Measurements from ENCODE around the gene KLHL26.

Gene KLHL26

DNA sequence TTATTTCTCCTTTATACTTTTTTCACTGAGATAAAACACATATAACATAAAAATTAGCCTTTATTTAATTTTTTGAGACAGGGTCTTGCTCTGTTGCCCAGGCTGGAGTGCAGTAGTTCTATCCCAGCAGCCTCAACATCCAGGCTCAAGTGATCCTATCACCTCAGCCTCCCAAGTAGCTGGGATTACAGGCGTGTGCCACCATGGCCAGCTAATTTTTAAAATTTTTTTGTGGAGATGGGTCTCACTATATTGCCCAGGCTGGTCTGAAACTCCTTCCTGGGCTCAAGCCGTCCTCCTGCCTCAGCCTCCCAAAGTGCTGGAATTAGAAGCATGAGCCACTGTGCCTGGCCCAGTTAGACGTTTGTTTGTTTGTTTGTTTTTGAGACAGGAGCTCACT is 75.1 kb downstream of the KLHL26 start:
- CTCF ChIA-PET, result interaction anchor here (1.1 to 1.3 kb wide), 2 partner anchors 13 to 136 kb away, joined by 4 to 5 read pairs; no protein-coding TSS in a partner anchor
- TF ChIP-seq CTCF (IDR thresholded peaks at IDR 0.05; ENCODE audit: control extremely low read depth, extremely low read depth, low read depth, missing control alignments), result no peak
- no peak for DNase-seq (ENCODE audit: extremely low spot score)
- POLR2A ChIA-PET, result no interaction called here

- ChIA-PET POLR2A (no interaction called here), CTCF (no interaction called here)
- DNase-seq (ENCODE audit: extremely low spot score), result no peak
- no peak for TF ChIP-seq CTCF (IDR thresholded peaks at IDR 0.05; ENCODE audit: control extremely low read depth, extremely low read depth, low read depth, missing control alignments)
These were observed 76.2 kb downstream of the KLHL26 start for GRCh38 chr19:18712981-18713380.

DNA sequence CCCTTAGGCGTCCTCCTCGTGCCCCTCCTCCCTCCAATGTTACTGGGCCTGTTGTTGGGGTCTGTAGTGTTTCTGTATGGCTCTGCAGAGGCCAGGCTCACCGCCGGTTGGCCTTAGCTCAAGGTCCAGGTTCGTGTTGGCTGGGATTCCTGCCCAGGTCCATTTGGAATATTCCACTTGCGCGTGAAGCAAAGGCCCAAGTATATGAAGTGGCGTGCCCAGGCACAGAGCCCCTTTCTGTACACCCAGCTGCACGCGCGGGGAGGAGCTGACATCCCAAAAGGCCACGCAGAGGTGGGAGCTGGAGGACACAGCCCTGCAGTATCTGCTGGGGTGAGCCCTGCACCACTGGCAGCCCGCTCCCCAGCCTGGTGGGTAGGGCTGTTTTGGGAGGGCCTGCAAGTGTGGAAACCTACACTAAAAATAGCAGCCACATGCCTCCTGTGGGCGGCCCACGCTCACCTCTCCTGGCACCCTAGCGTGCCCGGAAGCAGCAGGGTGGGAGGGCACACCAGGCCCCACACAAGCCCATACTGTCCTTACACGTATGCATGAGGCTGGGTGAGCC is 76.8 kb downstream of the KLHL26 start:
- DNase-seq (ENCODE audit: extremely low spot score), result no peak
- TF ChIP-seq CTCF (IDR thresholded peaks at IDR 0.05; ENCODE audit: control extremely low read depth, extremely low read depth, low read depth, missing control alignments), result no peak
- ChIA-PET POLR2A (no interaction called here), CTCF (no interaction called here)

- no peak for TF ChIP-seq CTCF (IDR thresholded peaks at IDR 0.05; ENCODE audit: control extremely low read depth, extremely low read depth, low read depth, missing control alignments)
- DNase-seq (ENCODE audit: extremely low spot score), result no peak
- CTCF ChIA-PET, result no interaction called here
- POLR2A ChIA-PET, result no interaction called here
These were observed 78.6 kb downstream of the KLHL26 start for GRCh38 chr19:18715416-18715815.

DNA sequence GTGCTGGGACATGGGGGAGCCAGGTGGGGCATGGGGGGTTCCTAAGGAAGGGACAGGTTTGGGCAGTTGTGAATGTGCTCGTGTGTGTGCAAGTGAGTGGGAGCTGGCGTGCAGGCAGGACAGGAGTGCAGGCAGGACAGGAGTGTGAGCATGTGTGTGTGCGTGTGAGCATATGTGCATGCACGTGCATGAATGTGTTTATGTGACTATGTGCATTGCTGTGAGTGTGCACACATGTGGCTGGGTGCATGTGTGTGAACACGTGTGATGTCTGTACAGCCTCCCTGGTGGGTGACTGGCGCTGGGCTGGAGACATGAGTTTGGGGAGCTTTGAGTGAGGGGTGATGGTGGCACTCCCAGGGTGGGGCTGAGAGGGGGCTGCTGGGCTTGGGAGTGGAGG is 80.0 kb downstream of the KLHL26 start:
- no peak for DNase-seq (ENCODE audit: extremely low spot score)
- ChIA-PET CTCF (no interaction called here), POLR2A (no interaction called here)
- TF ChIP-seq CTCF (IDR thresholded peaks at IDR 0.05; ENCODE audit: control extremely low read depth, extremely low read depth, low read depth, missing control alignments), result no peak

DNA sequence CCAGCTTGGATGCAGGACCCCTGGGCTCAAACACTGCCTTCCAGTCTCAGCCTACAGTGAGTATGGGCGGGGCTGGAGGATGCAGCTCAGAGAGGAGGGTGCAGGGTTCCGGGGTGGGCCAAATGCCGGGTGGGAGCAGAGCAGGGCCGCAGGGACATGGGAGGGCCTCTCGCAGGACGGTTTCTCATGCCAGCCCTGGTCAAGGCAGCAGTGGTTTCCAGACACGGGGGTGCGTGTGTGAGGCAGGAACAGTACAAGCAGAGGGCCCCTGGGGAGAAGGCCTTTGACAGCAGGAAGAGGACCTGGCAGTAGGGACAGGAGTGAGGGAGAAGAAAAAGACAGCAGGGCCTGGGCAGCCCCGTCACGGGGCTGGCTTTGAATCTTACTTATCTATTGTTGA is 80.8 kb downstream of the KLHL26 start:
- ChIA-PET POLR2A (no interaction called here), CTCF (no interaction called here)
- DNase-seq (ENCODE audit: extremely low spot score), result no peak
- TF ChIP-seq CTCF (IDR thresholded peaks at IDR 0.05; ENCODE audit: control extremely low read depth, extremely low read depth, low read depth, missing control alignments), result no peak

DNA sequence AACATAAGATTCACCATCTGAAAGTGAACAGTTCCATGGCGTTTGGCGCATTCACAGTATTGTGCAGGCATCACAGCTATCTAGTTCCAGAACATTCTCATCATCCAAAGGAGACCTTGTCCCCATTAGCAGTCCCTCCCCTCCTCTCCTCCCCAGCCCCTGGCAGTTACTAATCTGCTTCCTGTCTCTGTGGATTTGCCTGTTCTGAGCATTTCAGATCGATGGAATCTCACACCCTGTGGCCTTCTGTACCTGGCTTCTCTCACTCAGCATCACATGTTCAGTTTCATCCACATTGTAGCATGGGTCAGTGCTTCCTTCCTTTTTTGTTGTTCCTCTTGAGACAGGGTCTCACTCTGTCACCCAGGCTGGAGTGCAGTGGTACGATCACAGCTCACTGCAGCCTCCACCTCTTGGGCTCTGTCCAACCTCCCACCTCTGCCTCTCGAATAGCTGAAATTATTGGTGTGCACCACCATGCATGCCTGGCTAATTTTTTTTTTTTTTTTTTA is 81.2 kb downstream of the KLHL26 start:
- no peak for DNase-seq (ENCODE audit: extremely low spot score)
- ChIA-PET POLR2A (no interaction called here), CTCF (no interaction called here)
- no peak for TF ChIP-seq CTCF (IDR thresholded peaks at IDR 0.05; ENCODE audit: control extremely low read depth, extremely low read depth, low read depth, missing control alignments)
